ENCODE results near the gene SLC25A30.
"Not testable (repeated sequence)": the region's sequence is repeated elsewhere in the genome, so short reads cannot be mapped to it uniquely, and the experiment has no call there.

Gene SLC25A30

DNA sequence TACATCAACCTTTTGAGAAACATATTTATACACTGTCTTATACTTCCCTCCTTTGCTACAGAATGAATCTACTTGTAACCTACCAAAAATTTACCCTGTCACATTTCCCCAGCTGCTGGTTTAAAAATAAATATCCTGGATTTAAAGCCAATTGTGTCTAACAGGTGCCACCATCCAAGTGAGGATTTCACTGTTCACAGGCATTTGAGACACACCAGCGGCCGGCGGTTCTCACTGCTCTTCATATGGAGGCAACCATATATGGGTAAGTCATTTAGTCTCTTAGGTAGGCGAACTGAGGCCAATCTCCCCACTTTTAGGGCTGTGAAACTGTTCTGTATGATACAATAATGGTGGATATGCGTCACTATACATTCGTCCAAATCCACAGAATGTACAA, 26.2 kb downstream of the SLC25A30 start:
- DNase-seq (ENCODE audit: low spot score), result no peak

DNA sequence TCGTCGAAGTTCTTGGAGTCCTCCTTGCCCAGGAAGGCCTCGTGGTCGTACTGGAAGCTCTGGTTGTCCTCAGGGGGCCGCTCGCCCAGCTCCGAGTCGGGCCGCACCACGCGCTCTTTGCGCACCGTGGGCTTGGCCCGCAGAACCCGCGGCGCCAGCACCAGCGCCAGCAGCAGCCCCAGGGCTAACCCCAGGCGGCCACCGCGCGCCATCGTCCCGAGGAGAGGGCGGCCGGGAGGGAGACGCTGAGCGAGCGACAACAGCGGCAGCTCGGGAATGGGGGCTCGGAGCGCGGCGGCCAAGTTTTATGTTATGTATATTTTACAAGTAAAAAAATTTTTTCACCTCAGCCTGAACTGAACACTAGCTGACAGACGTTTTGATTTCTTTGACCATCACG, 27.0 kb downstream of the SLC25A30 start:
- not testable (repeated sequence) for DNase-seq (ENCODE audit: low spot score)

GRCh38 chr13:45390348-45390747, 27.8 kb downstream of the SLC25A30 start:
- DNase-seq (ENCODE audit: low spot score), result not testable (repeated sequence)

DNA sequence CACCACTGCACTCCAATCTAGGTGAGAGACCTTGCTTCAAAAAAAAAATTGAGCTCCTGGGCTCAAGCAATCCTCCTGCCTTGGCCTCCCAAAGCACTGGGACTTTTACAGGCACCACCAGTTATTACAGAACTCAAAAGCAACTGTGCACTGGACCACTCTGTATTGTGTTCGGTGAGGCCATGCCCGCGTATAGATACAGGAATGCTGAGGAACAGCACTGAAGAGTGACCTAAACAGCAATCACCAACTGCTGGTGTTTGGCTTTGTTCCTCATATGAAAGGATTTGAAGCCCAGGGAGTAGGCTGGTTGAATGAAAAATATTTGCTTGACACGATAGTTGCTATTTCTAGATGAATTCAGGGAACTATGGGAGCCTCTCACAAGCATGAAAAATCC, 29.5 kb downstream of the SLC25A30 start:
- DNase-seq (ENCODE audit: low spot score), result no peak

GRCh38 chr13:45386892-45387575, 31.1 kb downstream of the SLC25A30 start:
- DNase-seq (ENCODE audit: low spot score), result not testable (repeated sequence)

GRCh38 chr13:45385907-45386553, 32.1 kb downstream of the SLC25A30 start:
- DNase-seq (ENCODE audit: low spot score), result no peak

GRCh38 chr13:45385320-45385719, 32.9 kb downstream of the SLC25A30 start:
- no peak for DNase-seq (ENCODE audit: low spot score)

- no peak for DNase-seq (ENCODE audit: low spot score)
Observed at GRCh38 chr13:45384474-45385174, 33.5 kb downstream of the SLC25A30 start.

GRCh38 chr13:45382739-45383138, 35.4 kb downstream of the SLC25A30 start:
- not testable (repeated sequence) for DNase-seq (ENCODE audit: low spot score)

DNA sequence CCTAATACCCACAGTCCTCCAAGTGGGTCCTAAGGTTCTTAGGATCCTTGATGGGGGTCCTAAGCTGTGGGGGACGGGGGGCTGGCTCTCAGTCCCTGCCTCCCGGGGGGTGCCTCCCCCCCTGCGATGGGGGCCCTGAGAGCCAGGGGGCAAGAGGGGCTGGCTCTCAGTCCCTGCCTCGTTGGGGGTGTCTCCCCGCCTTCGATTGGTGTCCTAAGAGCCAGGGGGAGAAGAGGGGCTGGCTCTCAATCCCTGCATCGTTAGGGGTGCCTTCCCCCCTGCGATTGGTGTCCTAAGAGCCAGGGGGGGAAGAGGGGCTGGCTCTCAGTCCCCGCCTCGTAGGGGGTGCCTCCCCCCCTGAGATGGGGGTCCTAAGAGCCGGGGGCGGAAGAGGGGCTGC, 37.0 kb downstream of the SLC25A30 start:
- no peak for DNase-seq (ENCODE audit: low spot score)

DNA sequence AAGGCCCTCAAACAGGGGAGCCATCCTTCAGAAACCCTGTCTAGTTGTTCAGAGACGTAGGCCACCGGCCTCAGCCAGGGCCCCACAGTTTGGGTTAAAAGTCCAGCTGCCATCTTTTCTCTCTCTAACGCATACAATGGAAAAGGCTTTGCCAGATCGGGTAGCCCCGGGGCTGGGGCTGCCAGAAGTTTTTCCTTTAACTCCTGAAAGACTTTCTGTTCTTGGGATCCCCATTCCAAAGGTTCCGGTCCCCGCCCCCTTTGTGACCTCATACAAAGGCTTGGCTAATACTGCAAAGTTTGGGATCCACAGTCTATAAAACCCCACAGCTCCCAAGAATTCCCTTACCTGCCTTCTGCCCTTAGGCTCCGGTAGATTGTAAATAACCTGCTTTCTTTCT, 37.5 kb downstream of the SLC25A30 start:
- DNase-seq (ENCODE audit: low spot score), result not testable (repeated sequence)

- not testable (repeated sequence) for DNase-seq (ENCODE audit: low spot score)
Observed at GRCh38 chr13:45379516-45379915, 38.7 kb downstream of the SLC25A30 start.

GRCh38 chr13:45378786-45379185, 39.4 kb downstream of the SLC25A30 start:
- not testable (repeated sequence) for DNase-seq (ENCODE audit: low spot score)

- DNase-seq (ENCODE audit: low spot score), result not testable (repeated sequence)
Observed at GRCh38 chr13:45377314-45377713, 40.9 kb downstream of the SLC25A30 start.

GRCh38 chr13:45376651-45377050, 41.5 kb downstream of the SLC25A30 start:
- DNase-seq (ENCODE audit: low spot score), result not testable (repeated sequence)

- peak; percentile 31 for DNase-seq (ENCODE audit: low spot score)
Observed at GRCh38 chr13:45374917-45375316, 43.3 kb downstream of the SLC25A30 start.

DNA sequence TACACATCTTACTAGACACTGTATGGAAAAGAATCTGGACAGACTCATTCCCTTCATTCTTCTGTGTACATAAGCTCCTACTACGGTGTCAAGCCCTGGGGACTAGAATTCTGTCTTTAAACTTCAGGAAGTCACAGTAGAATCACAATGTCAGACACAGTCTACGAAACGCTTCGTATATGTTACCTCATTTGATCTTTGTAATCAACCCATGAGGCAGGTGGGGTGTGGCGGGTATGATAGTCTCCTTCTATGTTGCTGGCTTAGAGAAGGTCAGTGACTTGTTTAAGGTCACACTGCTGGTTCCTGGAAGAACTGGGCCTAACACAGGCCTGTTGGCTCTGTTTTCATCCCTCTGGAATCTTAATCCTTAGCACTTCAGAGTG, 45.0 kb downstream of the SLC25A30 start:
- no peak for DNase-seq (ENCODE audit: low spot score)

DNA sequence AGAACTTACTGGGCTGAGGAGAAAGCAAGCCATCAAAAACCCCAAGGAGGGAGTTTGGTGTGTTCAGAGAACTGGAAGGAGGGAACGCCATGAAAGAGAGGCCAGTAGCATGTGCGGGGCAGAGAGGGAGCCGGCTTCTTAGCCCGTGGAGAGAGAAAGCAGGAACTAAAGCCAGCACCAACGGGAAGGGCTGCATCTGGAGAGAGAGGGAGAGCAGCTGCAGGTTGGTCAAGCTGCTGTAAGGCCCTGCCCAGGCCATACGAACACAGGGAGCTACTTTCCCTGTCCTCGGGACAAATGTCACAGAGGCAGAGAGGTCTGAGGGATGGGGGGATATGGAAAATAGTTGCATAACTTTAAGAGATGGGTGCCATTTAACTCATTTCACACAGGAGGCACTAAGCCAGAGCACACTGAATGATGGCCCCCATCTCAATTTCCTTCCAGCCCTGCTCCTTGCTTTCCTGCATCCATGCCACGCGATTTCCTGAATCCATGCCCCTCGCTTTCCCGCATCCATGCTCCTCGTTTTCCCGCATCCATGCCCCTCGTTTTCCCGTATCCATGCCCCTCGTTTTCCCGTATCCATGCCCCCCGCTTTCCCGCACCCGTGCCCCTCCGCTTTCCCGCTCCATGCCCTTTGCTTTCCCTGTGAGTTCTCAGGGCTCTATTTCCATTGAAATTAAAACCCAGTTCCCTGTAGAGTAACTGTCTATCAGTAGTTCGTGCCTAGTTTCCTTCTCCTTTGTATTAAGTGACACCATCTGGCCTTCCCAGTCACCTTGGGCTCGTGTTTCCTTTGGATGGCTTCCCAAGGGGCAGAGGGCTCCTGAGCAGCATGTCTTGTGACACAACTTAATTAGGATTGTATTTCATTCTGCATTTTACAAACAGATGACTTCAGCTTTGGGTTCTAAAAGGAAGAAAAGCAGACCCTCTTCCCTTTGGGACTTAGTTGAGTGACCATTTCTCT, 45.7 kb downstream of the SLC25A30 start:
- DNase-seq (ENCODE audit: low spot score), result no peak

DNA sequence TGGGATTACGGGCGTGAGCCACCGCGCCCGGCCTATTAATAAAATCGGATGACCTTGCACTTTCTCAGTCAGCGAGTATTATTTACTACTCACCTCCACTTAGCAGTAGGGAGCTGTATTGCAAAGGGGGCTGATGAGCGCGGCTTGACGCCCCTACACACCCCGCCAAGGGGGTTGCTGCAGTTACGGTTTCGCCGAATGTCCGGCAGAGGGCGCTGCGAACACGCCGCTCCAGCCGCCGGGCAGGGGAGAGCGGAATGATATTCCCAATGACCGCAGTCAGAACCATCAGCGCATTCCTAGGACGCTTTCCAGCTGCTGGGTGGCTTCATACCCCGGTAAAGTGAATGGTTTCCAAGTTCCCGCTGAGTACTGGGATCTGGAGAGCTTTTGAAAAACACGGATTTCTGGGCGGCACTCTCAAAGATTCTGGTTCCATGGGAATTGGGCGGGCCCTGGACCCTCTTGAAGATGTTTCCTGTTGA, 47.2 kb downstream of the SLC25A30 start:
- peak; percentile 83 for DNase-seq (ENCODE audit: low spot score)

GRCh38 chr13:45369116-45369515, 49.1 kb downstream of the SLC25A30 start:
- no peak for DNase-seq (ENCODE audit: low spot score)

GRCh38 chr13:45368571-45368970, 49.6 kb downstream of the SLC25A30 start:
- DNase-seq (ENCODE audit: low spot score), result peak; percentile 91

- DNase-seq (ENCODE audit: low spot score), result peak; percentile 94
Observed at GRCh38 chr13:45368005-45368404, 50.2 kb downstream of the SLC25A30 start.

All from kidney tubule cell (primary cell).